ENCODE data around the gene PRR5L.
"Not testable (repeated sequence)": the region's sequence is repeated elsewhere in the genome, so short reads cannot be mapped to it uniquely, and the experiment has no call there.

The PRR5L gene

DNA sequence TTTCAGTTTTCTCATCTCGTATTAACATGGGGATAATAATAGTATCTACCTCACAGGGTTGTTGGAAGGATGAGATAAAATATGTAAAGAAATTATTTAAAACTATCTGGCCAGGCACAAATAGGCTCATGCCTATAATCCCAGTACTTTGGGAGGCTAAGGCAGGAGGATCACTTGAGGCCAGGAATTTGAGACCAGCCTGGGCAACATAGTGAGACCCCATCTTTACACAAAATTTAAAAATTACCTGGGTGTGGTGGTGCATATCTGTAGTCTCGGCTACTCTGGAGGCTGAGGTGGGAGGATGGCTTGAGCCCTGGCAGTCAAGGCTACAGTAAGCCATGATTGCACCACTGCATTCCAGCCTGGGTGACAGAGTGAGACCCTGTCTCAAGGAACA, 215.0 kb downstream of the PRR5L start:
- not testable (repeated sequence) for DNase-seq

- no peak for DNase-seq
Observed at GRCh38 chr11:36512016-36512415, 215.9 kb downstream of the PRR5L start.

GRCh38 chr11:36513965-36514364, 217.9 kb downstream of the PRR5L start:
- DNase-seq, result no peak

All from stimulated activated CD4-positive, alpha-beta T cell treated with anti-CD3 and anti-CD28 coated beads, Interleukin-2, amount 100 ng/mL, for 24 hours (primary cell).